ENCODE measurements around the gene SLC25A29.
"Not testable (repeated sequence)": the region's sequence is repeated elsewhere in the genome, so short reads cannot be mapped to it uniquely, and the experiment has no call there.

The SLC25A29 gene

DNA sequence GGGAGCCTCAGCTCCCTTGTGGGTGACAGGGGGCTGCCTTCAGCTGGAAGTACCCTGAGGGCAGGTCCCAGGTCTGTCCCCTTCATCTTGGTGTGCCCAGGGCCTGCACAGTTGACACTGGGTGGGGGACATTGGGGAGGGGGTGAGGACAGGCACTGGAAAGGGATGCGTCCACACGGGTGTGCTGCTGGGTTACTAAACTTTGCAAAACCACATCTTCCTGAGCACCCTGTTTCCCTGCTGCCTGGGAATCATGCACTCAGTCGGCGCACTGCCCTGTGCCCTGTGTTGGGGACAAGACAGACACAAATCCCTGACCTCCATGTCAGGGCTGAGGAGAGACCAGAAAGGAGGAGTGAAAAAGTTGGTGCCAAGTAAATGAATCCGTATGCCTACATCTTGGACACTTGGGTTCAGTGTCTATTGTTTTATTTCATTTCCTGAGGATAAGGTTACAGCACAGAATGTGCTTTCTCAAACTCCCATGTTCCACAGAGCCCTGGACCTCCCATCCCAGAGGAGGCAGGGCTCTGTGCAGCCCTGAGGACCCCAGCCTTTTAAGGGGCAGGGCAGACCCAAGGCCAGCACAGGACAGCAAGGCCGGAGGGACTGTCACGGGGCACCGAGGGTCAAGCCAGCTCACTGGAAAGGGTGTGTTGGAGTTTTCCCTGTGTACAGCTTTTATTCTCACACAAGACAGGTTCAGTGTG lies 2.9 kb upstream of the SLC25A29 start:
- DNase-seq: no peak

GRCh38 chr14:100308427-100308792 lies 2.2 kb upstream of the SLC25A29 start:
- not testable (repeated sequence) for DNase-seq

- DNase-seq: no peak
Observed at GRCh38 chr14:100307766-100308426, 1.7 kb upstream of the SLC25A29 start.

DNA sequence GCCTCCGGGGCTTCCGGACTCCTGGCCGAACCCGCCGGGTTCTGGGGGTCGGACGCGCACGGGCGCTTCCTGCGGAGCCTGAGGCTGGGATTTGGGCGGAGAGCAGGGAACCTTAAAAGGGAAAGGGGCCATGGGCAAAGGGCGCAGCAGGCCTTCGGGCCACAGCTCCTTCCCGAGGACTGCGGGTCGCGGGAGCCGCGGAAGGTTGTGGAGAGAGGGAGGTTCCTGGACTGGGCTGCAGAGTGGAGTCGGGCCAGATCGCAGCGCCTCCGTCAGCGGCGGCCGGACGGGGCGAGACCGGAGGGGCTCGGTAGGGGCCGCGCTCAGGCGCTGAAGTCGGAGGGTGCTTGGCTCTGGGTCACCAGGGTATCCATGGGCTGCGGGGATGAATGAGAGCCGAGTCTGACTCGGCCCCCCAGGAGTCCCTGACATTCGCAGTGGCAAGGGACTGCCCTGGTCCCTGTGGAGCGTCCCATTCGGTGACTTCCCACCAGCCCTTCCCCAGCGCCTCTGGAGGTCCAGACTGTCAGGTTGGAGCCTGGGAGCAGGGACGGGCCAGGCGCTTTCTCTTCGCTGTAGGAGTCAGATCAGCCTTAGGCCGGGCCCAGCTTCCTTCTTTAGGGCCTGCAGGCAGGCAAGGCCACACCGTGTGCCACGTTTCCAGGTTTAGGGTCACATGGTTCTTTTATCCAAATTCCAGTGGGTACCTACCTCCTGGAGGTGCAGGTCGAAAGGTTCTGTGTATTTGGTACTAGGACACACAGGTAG lies 938 bp upstream of the SLC25A29 start:
- peak; percentile 66 for DNase-seq

- DNase-seq: no peak
Observed at GRCh38 chr14:100305324-100306100, 732 bp downstream of the SLC25A29 start.

- DNase-seq: peak; percentile 92
Observed at GRCh38 chr14:100304825-100305323, 1.4 kb downstream of the SLC25A29 start.

DNA sequence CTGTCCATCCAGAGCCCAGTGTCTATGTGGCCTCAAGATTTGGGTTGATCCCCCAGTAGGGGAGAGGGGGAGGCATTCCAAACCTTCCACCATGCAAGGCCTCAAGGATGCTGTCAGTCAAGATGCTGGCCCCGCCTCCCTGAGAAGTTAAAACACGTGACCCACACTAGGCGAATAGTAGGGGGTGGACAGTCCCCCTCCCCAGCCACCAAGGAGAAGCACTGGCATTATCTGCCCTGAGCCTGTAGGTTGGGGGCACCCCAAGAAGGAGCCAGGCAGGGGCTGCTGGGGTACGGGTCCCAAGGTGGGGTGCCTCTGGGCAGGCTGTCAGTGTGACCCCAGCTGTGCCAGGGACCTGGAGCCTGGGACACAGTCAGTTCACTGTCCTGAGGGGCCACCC lies 2.3 kb downstream of the SLC25A29 start:
- DNase-seq: no peak

DNA sequence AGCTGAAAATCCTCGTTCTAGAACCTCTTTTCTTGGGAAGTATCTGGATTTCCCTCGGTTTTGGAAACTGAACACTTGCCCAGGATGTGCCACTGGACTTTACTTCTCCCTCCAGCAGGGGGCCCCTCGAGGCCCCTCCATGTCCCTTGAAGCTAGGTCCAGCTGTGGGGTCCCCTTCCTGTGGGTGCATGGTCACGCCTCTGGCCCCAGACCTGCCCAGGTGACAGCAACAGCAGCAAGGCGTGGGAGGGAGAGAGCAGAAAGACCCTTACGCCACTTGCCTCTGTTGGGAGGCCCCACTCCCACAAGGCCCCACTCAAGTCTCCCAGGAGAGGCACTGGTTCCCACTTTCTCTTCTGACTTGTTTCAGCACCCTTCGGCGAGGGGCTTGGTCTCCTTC lies 3.1 kb downstream of the SLC25A29 start:
- no peak for DNase-seq

DNA sequence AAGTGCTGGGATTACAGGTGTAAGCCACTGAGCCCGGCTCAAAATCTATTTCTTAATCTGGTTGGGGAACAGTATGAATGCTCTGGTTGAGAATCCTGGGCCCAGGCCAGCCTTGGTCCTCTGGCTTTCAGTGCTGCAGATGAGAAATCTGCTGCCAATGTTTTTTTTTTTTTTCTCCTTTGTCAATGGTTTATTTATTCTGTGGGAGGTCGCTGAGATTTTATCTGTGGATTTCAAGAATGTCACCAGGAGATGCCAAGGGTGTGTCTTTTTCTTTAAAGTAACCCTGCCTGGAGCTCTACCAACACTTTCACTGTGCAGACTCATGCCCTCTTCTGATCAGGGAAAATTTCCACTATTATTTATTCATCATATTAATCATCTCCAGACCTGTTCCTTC lies 3.6 kb downstream of the SLC25A29 start:
- no peak for DNase-seq

DNA sequence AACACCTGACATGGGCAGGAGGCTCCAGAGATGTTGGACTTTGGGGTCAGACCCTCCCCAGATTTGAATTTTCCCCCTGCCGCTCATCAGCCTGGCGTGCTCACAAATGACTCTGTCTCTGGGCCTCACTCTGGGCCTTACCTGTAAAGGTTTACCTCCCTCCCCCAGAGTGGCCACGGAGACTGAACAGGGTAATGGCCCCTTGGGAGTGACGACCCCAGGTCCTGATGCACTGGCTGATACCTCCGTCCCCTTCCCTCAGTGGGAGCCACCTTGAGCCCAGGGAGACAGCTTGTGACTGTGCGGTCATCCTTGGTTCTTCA lies 7.0 kb downstream of the SLC25A29 start:
- DNase-seq: no peak

- DNase-seq: no peak
Observed at GRCh38 chr14:100298551-100299237, 7.5 kb downstream of the SLC25A29 start.

GRCh38 chr14:100297320-100298300 lies 8.6 kb downstream of the SLC25A29 start:
- no peak for DNase-seq

GRCh38 chr14:100296729-100297128 lies 9.5 kb downstream of the SLC25A29 start:
- DNase-seq: not testable (repeated sequence)

GRCh38 chr14:100296106-100296651 lies 10.1 kb downstream of the SLC25A29 start:
- DNase-seq: no peak

DNA sequence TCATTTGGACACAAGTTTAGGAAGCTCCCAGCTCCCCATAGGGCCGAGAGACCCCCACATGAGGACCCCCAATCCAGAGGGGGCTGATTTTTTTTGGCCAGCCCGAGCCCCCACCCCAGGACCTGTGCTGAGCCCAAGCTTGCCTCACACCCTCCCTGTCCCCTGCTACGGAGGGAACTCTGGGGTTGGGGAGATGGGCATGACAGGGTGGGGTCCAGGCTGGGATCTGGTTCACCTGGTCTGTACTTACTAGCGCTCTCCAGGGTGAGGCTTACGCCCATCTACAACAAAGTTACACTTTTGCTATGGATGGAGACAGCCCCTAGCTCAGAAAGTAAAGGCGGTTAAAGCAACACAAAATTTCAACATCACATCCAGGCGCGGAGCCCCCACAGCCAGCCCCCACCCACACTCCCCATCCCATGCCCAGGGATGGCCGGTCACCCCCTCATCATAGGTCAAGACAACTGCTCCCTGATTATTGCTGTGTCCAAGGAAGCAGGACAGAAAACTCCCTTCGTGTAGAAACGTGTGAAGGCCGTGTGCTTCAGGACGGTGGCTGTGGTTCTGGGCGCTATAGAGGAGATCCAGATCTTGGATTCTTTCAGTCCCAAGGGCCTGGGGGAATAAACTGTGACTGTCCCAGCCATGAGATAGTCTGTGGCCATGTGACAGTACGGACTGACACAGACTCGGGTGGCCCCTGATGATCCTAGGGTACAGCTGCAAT lies 10.7 kb downstream of the SLC25A29 start:
- DNase-seq: no peak

DNA sequence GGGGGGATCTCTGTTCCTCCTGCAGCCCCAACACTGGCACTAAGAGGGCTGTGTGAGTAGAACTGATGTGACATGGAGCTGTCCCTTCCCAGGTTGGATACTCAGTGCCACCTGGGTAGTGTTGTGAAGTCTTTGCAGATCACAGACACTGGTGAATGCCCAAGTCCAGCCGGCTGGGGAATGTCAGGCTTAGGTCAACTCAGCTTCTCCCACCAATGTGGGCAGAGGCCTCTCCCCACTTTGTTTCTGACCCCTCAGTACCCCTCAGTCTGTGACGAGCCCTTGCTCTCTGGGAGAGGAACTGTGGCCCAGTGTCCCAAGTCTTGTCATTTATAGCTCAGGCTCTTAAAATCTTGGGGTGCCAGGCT lies 11.3 kb downstream of the SLC25A29 start:
- DNase-seq: no peak

DNA sequence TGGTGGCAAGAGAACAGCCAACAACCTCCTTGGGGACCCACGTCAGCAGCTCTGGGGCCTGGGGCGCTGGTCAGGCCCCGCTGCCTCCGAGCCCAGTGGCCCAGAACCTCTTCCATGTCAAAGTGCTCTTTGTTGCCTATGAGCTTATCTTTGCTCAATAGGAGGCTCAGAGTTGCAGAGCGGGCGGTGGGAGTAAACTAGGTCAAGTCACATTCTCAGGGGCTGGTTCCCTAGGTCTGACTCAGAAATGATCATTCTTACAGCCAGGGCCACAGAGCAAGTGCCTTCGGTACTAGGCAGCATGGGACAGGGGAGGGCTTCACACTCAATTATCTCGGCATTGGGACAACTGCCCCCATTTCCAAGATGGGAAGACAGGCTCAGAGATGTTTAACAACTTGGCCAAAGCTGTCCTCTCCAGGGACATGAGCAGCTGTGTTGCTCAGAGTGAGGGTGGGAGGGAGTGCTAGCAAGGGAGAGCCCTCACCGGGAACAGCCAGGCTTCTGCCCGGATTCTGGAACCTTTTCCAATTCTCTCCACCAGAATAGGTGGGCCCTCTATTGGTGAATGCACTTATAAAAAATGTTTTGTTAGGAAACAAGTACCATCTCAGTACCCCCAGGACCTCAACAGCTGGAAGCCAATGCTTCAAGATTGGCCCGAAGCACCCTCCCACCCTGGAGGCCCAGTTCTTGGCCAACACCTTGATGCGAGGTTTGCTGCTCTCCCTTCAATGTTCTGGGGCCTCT lies 11.9 kb downstream of the SLC25A29 start:
- DNase-seq: peak; percentile 88

- DNase-seq: no peak
Observed at GRCh38 chr14:100293497-100294212, 12.6 kb downstream of the SLC25A29 start.
